Sigmoid colon (tissue), 7 donors: Measurements from ENCODE around the gene DIO3. TPM values are rescaled to one million over a fixed set of nuclear protein-coding genes. Genes with fewer than 3 reads are reported as not detected.

Experiments used
- DNase-seq: peaks from one replicate; pipeline ENCODE4 v3.0.0-alpha.2; 2019
- H3K27ac ChIP-seq, 4 donors: fragments of 200-600 bp; sonication (generic); one replicate each; pipeline ENCODE4 v1.5.1; 2016 to 2019; ENCODE audit warnings: mild to moderate bottlenecking in 1 of 4
- H3K27me3 ChIP-seq, 3 donors: fragments of 200-600 bp; sonication (generic); one replicate each; pipeline ENCODE4 v1.5.1; 2019; ENCODE audit warnings: mild to moderate bottlenecking in 1 of 3
- H3K36me3 ChIP-seq, 4 donors: fragments of 200-600 bp; sonication (generic); one replicate each; pipeline ENCODE4 v1.5.1; 2016 to 2019
- H3K4me1 ChIP-seq, 4 donors: fragments of 200-600 bp; sonication (generic); one replicate each; pipeline ENCODE4 v1.5.1; 2017 to 2019
- H3K4me3 ChIP-seq, 4 donors: fragments of 200-600 bp; sonication (generic); one replicate each; pipeline ENCODE4 v1.5.1; 2017 to 2019; ENCODE audit warnings: mild to moderate bottlenecking in 2 of 4, moderate library complexity in 1 of 4
- H3K9me3 ChIP-seq, 4 donors: fragments of 200-600 bp in 3 of 4; sonication (generic) in 3 of 4; one replicate each; pipeline versions ENCODE4 v1.5.1 to v1.6.1; 2013 to 2019
- EP300 ChIP-seq, 4 donors: sonication (generic); formaldehyde crosslinking; IDR thresholded peaks; one replicate each; pipeline ENCODE4 v1.6.1; 2017; ENCODE audit warnings: antibody characterized with exemption in 4 of 4
- POLR2A ChIP-seq, 2 donors: fragments of 450-650 bp; IDR thresholded peaks; one replicate each; pipeline ENCODE4 v1.6.1; 2016; ENCODE audit warnings: antibody characterized with exemption in 2 of 2, mild to moderate bottlenecking in 2 of 2, moderate library complexity in 2 of 2
- POLR2AphosphoS5 ChIP-seq, 4 donors: sonication (generic); formaldehyde crosslinking; IDR thresholded peaks; one replicate each; pipeline ENCODE4 v1.6.1; 2017; ENCODE audit warnings: antibody characterized with exemption in 4 of 4
- WGBS, 2 donors: extraction: QIAGEN DNeasy Blood & Tissue Kit; methylation state at CpG; one replicate each; pipeline ENCODE4 v1.1.7; 2013; 5-methylcytosine and 5-hydroxymethylcytosine counted together
- intact Hi-C: fragments of 100-400 bp; cut with DNase I; formaldehyde crosslinking; loops from one replicate; pipeline ENCODE4 v1.15.1; 2023
- polyA plus RNA-seq, 3 donors: library from polyadenylated mRNA; stranded (reverse); fragments of 200-250 nt; gene quantifications; one replicate each; pipeline ENCODE4 v1.2.3, GENCODE V29; 2013
- total RNA-seq, 4 donors: library from RNA; depleted of rRNA; stranded (reverse); fragments of >200 nt; gene quantifications; one replicate each; pipeline ENCODE4 v1.1.0, GENCODE V29; 2016
- TF ChIP-seq, protein P1 (sequence below), 4 experiments: fragments of 450-650 bp in 3 of 4; fragments of 200-600 bp in 1 of 4; IDR thresholded peaks; one replicate each; pipeline ENCODE4 v1.5.1; 2016 to 2019; ENCODE audit warnings: antibody characterized with exemption in 4 of 4, mild to moderate bottlenecking in 3 of 4, moderate library complexity in 2 of 4
- donor health status: healthy with polysubstance abuse.
- donor health status: Bipolar disorder and iron deficiency.
- donor health status: healthy.

The DIO3 gene
- total and polyA plus RNA-seq, 7 donors, result 0.23 to 6.0 (median 2.4) TPM

DNA sequence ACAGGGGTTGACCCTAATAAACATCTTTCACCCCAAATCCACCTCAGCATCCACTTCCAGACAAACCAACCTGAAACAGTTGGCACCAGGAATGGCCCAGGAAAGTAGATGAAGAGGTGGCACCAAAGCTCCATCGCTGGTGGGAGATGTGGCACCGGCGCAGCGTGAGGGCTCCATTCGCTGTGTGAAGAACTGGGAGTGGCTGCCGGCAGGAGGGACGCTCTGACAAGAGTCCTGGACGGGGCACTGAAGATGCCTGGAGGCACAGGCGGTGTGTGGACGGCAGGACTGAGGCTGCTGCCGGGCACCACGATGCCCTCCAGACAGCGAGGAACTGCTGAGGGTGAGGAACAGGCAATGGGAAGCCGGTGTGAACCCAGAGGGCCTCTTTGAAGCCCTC is 29.3 kb downstream of the DIO3 start:
- Histone ChIP-seq H3K9me3 (no peaks in the 10 kb centered on the region), H3K36me3 (no peaks in the 10 kb centered on the region), H3K4me1 (no peaks in the 10 kb centered on the region), H3K4me3 (no peak overlapping the region), H3K27me3 (no peaks in the 10 kb centered on the region), H3K27ac (no peak overlapping the region)
- no peak for TF ChIP-seq POLR2AphosphoS5 (IDR thresholded peaks at IDR 0.05)
- TF ChIP-seq, protein P1, sequence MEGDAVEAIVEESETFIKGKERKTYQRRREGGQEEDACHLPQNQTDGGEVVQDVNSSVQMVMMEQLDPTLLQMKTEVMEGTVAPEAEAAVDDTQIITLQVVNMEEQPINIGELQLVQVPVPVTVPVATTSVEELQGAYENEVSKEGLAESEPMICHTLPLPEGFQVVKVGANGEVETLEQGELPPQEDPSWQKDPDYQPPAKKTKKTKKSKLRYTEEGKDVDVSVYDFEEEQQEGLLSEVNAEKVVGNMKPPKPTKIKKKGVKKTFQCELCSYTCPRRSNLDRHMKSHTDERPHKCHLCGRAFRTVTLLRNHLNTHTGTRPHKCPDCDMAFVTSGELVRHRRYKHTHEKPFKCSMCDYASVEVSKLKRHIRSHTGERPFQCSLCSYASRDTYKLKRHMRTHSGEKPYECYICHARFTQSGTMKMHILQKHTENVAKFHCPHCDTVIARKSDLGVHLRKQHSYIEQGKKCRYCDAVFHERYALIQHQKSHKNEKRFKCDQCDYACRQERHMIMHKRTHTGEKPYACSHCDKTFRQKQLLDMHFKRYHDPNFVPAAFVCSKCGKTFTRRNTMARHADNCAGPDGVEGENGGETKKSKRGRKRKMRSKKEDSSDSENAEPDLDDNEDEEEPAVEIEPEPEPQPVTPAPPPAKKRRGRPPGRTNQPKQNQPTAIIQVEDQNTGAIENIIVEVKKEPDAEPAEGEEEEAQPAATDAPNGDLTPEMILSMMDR (IDR thresholded peaks at IDR 0.05), result no peak
- TF ChIP-seq EP300 (IDR thresholded peaks at IDR 0.05), result no peak
- no peak for TF ChIP-seq POLR2A (IDR thresholded peaks at IDR 0.05)
- intact Hi-C loops, result no loop called here
- DNase-seq, result no peak
- 91 to 94% methylated on average over 14 of the region's 14 CpGs for WGBS, 2 donors

DNA sequence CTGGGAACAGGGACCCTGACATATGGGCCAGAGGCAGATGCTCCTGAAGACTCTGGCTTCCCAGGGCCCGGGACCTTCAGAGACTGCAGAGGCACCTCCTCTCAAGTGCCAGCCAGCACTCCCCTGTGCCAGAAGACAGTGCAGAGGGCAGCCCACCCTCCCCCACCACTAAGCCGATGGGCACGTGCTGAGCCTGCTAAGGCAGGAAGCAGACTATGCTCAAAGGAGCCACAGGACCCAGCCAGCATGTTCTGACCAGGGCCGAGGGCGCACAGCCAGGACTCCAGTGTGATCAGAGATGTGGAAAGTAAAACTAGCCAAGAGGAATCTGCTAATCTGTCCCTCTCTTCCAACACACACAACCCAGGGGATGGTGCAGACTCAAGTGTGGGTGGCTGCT is 29.8 kb downstream of the DIO3 start:
- DNase-seq, result no peak
- intact Hi-C loops, result no loop called here
- no peaks in the 10 kb centered on the region for H3K9me3 ChIP-seq
- no peaks in the 10 kb centered on the region for H3K4me1 ChIP-seq
- H3K27me3 ChIP-seq, result no peaks in the 10 kb centered on the region
- H3K4me3 ChIP-seq, result no peak overlapping the region
- TF ChIP-seq POLR2A (IDR thresholded peaks at IDR 0.05), result no peak
- 74 to 82% methylated on average over 5 of the region's 5 CpGs for WGBS, 2 donors
- no peak overlapping the region for H3K27ac ChIP-seq
- H3K36me3 ChIP-seq, result no peaks in the 10 kb centered on the region

DNA sequence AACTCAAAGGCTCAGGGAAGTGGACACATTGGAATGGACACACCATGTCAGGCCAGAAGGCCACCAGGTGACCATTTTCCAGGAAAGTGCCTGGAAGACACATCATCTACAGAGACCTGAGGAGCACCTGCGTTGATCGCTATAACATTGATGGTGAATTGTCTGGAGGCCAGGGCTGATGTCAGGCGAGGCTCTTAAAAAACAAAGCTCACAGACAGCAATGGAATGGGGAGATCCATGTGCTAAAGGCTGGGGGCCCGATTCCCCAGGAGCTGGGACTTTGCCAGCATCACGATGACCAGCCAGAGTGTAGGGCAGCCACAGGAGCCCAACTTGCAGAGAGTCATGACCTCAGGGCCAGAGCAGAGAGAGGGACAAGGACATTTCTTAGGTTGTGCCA is 30.3 kb downstream of the DIO3 start:
- H3K4me1 ChIP-seq, result no peaks in the 10 kb centered on the region
- no peak overlapping the region for H3K4me3 ChIP-seq
- no peak overlapping the region for H3K27ac ChIP-seq
- H3K27me3 ChIP-seq, result no peaks in the 10 kb centered on the region
- WGBS, 2 donors, result 93% methylated on average over 5 of the region's 5 CpGs
- H3K9me3 ChIP-seq, result no peaks in the 10 kb centered on the region
- no peak for DNase-seq
- TF ChIP-seq POLR2AphosphoS5 (IDR thresholded peaks at IDR 0.05) (no peak), EP300 (IDR thresholded peaks at IDR 0.05) (no peak), POLR2A (IDR thresholded peaks at IDR 0.05) (no peak)
- TF ChIP-seq, protein P1 (IDR thresholded peaks at IDR 0.05), result no peak
- intact Hi-C loops, result no loop called here
- H3K36me3 ChIP-seq, result no peaks in the 10 kb centered on the region

DNA sequence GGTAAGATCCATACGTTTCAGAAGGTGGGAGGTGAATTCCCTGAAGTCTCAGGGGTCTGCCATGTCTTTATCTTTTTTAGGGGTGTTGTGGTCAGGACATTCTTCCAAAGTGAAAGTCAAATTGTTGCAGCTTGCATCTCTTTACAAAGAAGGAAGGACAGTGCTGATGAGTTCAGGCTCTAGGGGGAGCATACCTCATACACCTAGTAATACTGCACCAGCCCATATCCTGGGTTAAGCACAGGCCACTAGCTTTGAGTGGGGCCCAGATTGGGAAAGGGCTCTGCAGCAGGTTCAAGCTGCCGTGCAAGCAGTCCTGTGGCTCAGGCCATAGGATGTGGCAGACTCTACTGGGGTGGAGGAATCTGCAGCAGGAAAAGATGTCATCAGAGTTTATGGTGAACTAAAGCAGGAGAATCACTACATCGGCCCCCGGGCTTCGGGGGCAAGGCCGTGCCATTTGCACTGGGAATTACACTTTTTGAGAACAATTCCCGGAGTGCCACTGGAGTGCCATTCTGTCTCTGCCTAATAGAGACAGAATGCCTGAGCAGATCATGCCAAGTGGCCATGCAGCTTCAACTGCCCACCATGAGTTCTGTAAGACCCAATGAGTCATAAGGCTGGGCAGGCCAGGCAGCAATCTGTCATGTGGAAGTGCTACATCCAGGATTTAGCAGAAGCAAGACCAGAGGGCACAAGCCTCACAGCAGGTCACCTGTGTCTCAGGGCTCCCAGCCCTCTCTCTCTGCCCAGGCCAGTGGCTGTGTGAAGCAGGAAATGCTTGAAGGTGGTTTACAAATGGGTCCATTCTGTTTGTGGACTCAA is 32.3 kb downstream of the DIO3 start:
- no peaks in the 10 kb centered on the region for H3K4me1 ChIP-seq
- H3K4me3 ChIP-seq, result no peak overlapping the region
- no peaks in the 10 kb centered on the region for H3K36me3 ChIP-seq
- no peak overlapping the region for H3K27ac ChIP-seq
- 91% methylated on average over 7 of the region's 7 CpGs for WGBS, 2 donors
- no peaks in the 10 kb centered on the region for H3K27me3 ChIP-seq
- DNase-seq, result no peak
- intact Hi-C loops, result no loop called here
- H3K9me3 ChIP-seq, result no peaks in the 10 kb centered on the region
- TF ChIP-seq POLR2A (IDR thresholded peaks at IDR 0.05) (no peak), POLR2AphosphoS5 (IDR thresholded peaks at IDR 0.05) (no peak), EP300 (IDR thresholded peaks at IDR 0.05) (no peak)
- TF ChIP-seq, protein P1 (IDR thresholded peaks at IDR 0.05), result no peak

DNA sequence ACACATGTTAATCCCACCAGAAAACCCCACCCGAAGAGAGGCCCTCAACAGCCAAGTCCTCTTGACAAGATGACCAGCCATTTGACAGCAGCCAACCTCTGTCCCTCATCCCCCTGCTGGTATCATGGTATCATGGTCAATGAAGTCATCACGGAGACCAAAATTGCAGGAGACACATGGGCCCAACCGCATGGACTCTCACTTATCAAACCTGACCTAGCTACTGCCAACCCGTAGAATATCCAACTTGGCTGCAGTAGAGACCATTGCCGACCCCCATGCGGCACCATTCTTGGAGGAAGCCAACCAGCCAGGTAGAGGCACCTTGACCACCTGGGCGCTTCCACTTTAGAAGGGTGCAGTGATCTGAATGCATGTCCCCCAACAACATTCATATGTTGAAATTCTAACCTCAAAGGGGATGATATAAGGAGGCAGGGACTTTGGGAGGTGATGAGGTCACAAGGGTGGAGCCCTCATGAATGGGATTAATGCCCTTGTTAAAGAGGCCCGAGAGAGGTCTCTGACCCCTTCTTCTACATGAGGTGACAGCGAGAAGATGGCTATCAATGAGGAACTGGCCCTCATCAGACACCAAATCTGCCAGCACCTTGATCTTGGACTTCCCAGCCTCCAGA is 33.3 kb downstream of the DIO3 start:
- Histone ChIP-seq H3K27ac (no peak overlapping the region), H3K4me3 (no peak overlapping the region), H3K36me3 (no peaks in the 10 kb centered on the region), H3K27me3 (peaks cover 0 to 2% (median 0%) of the 10 kb centered on the region in 3 donors), H3K9me3 (no peaks in the 10 kb centered on the region), H3K4me1 (no peaks in the 10 kb centered on the region)
- 92 to 93% methylated on average over 9 of the region's 9 CpGs for WGBS, 2 donors
- intact Hi-C loops, result no loop called here
- no peak for DNase-seq
- TF ChIP-seq EP300 (IDR thresholded peaks at IDR 0.05), result no peak
- TF ChIP-seq, protein P1 (IDR thresholded peaks at IDR 0.05), result no peak
- TF ChIP-seq POLR2AphosphoS5 (IDR thresholded peaks at IDR 0.05), result no peak
- TF ChIP-seq POLR2A (IDR thresholded peaks at IDR 0.05), result no peak
